ENCODE results near the gene MSGN1. TPM values are rescaled to one million over a fixed set of nuclear protein-coding genes. Genes with fewer than 3 reads are reported as not detected.

The MSGN1 gene
- total and polyA plus RNA-seq, 4 donors: not detected

DNA sequence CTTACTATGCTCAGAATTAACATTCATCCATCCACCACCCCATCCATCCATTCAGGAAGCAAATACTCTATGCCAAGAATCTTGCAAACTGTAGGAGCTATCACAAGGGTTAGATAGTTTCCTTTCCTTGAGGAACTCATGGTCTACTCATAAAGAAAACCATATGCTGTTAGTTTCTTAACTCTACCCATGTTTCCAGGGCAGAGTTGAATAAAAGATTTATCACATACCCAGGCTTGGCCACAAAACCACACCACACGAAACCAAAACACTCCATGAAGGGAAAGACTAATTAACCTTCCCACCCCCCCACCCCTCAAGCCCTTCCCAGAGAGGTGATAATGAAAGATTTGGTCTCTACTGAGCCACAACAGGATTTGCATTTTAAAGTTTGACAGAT lies 23.7 kb upstream of the MSGN1 start:
- Histone ChIP-seq H3K4me1 (ENCODE audit: control insufficient read depth in 5 of 5, insufficient read depth in 5 of 5, low read length in 5 of 5) (peaks cover 0 to 30% (median 6%) of the 10 kb centered on the region in 5 donors), H3K27ac (ENCODE audit: low read depth in 1 of 2, low read length in 1 of 2) (no peak overlapping the region), H3K4me3 (no peak overlapping the region), H3K9me3 (ENCODE audit: control insufficient read depth in 4 of 4, insufficient read depth in 3 of 4, low read length in 3 of 4) (no peaks in the 10 kb centered on the region), H3K9ac (ENCODE audit: insufficient read depth in 1 of 2, low read length in 2 of 2) (no peak overlapping the region), H3K36me3 (ENCODE audit: control insufficient read depth in 4 of 4, insufficient read depth in 4 of 4, low read length in 4 of 4) (no peaks in the 10 kb centered on the region), H3K27me3 (ENCODE audit: control insufficient read depth in 3 of 3, insufficient read depth in 3 of 3, low read length in 2 of 3) (no peaks in the 10 kb centered on the region)
- no peak for DNase-seq
- ATAC-seq (ENCODE audit: insufficient read depth, low FRiP score): no peak
- WGBS, 2 donors: 9 to 56% methylated on average over 1 of the region's 1 CpG
- TF ChIP-seq, protein P1, sequence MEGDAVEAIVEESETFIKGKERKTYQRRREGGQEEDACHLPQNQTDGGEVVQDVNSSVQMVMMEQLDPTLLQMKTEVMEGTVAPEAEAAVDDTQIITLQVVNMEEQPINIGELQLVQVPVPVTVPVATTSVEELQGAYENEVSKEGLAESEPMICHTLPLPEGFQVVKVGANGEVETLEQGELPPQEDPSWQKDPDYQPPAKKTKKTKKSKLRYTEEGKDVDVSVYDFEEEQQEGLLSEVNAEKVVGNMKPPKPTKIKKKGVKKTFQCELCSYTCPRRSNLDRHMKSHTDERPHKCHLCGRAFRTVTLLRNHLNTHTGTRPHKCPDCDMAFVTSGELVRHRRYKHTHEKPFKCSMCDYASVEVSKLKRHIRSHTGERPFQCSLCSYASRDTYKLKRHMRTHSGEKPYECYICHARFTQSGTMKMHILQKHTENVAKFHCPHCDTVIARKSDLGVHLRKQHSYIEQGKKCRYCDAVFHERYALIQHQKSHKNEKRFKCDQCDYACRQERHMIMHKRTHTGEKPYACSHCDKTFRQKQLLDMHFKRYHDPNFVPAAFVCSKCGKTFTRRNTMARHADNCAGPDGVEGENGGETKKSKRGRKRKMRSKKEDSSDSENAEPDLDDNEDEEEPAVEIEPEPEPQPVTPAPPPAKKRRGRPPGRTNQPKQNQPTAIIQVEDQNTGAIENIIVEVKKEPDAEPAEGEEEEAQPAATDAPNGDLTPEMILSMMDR (IDR thresholded peaks at IDR 0.05; ENCODE audit: control extremely low read depth, extremely low read depth): no peak

DNA sequence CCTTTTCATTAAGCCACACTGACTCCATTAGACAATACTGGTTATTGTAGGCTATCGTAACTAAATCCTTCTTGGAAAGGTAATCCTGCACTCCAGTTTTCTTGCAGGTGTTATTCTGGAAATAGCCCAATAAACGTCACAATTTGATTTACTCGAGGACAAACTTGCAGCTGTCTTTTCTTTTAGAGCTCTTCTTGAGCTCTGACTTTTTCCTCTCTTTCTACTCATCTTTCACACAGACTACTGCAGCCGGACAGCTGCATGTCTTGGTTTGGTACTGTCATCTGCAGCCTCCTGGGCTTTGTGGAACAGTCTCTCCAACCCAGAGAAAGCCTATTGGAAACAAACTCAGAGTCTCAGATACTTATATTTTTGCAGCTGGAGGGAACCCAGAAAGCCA lies 23.0 kb upstream of the MSGN1 start:
- H3K9ac ChIP-seq (ENCODE audit: insufficient read depth in 1 of 2, low read length in 2 of 2): no peak overlapping the region
- DNase-seq (no peak), ATAC-seq (ENCODE audit: insufficient read depth, low FRiP score) (no peak)
- no peaks in the 10 kb centered on the region for H3K36me3 ChIP-seq (ENCODE audit: control insufficient read depth in 4 of 4, insufficient read depth in 4 of 4, low read length in 4 of 4)
- no peaks in the 10 kb centered on the region for H3K9me3 ChIP-seq (ENCODE audit: control insufficient read depth in 4 of 4, insufficient read depth in 3 of 4, low read length in 3 of 4)
- no peak overlapping the region for H3K4me3 ChIP-seq
- no peaks in the 10 kb centered on the region for H3K27me3 ChIP-seq (ENCODE audit: control insufficient read depth in 3 of 3, insufficient read depth in 3 of 3, low read length in 2 of 3)
- no peak overlapping the region for H3K27ac ChIP-seq (ENCODE audit: low read depth in 1 of 2, low read length in 1 of 2)
- TF ChIP-seq, protein P1 (IDR thresholded peaks at IDR 0.05; ENCODE audit: control extremely low read depth, extremely low read depth): no peak
- WGBS, 2 donors: 79 to 80% methylated on average over 4 of the region's 4 CpGs
- peaks cover 0 to 26% (median 1%) of the 10 kb centered on the region in 5 donors for H3K4me1 ChIP-seq (ENCODE audit: control insufficient read depth in 5 of 5, insufficient read depth in 5 of 5, low read length in 5 of 5)

DNA sequence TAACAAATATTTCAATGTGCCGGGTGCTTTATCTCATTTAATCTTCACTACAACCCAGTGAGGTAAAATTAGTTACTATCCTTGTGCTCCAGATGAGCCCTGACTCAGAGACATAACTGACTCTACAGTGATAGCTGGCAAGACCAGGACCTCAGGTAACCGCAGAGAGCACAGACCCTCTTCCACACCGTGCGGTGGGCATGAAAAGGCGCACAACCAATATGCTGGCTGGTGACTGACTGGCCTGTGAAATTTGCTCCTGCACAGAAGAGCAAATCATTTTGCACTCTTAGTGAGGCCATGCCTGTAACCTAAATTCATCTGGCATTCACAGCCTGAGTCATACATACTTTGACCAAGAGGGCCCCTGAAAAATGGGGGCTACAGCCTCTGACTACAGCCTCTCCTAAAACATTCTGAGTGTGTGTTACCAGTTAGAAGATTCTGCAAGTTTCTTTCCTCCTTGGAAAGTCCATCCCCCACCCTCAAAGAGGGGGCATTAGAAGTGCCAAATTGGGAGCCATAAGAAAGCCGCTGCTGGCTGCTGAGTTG lies 22.4 kb upstream of the MSGN1 start:
- Histone ChIP-seq H3K27me3 (ENCODE audit: control insufficient read depth in 3 of 3, insufficient read depth in 3 of 3, low read length in 2 of 3) (no peaks in the 10 kb centered on the region), H3K4me3 (no peak overlapping the region), H3K9ac (ENCODE audit: insufficient read depth in 1 of 2, low read length in 2 of 2) (no peak overlapping the region), H3K4me1 (ENCODE audit: control insufficient read depth in 5 of 5, insufficient read depth in 5 of 5, low read length in 5 of 5) (peaks cover 0 to 20% (median 1%) of the 10 kb centered on the region in 5 donors), H3K27ac (ENCODE audit: low read depth in 1 of 2, low read length in 1 of 2) (no peak overlapping the region), H3K9me3 (ENCODE audit: control insufficient read depth in 4 of 4, insufficient read depth in 3 of 4, low read length in 3 of 4) (no peaks in the 10 kb centered on the region), H3K36me3 (ENCODE audit: control insufficient read depth in 4 of 4, insufficient read depth in 4 of 4, low read length in 4 of 4) (no peaks in the 10 kb centered on the region)
- no peak for ATAC-seq (ENCODE audit: insufficient read depth, low FRiP score)
- WGBS, 2 donors: 83 to 89% methylated on average over 6 of the region's 6 CpGs
- DNase-seq: no peak
- TF ChIP-seq, protein P1 (IDR thresholded peaks at IDR 0.05; ENCODE audit: control extremely low read depth, extremely low read depth): no peak

DNA sequence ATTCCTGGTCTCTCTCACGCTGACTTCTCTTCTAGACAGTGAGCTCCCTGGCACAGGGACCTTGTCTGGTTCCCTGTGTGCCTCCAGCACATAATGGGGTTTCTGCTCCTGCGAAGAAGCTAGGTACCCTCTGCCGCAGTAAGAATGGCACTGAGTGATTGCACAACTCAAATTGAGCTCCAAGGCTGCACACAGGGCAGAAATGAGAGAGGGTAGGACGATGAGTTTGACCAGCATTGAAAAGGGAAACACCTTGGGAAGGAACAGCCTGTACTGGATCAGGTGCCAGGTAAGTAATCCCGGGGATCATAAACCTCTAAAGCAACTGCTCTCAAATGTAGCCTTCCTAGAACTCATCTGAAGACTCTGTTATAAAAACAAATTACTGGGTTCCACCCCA lies 21.0 kb upstream of the MSGN1 start:
- ATAC-seq (ENCODE audit: insufficient read depth, low FRiP score) (no peak), DNase-seq (no peak)
- Histone ChIP-seq H3K9ac (ENCODE audit: insufficient read depth in 1 of 2, low read length in 2 of 2) (no peak overlapping the region), H3K4me3 (no peak overlapping the region), H3K36me3 (ENCODE audit: control insufficient read depth in 4 of 4, insufficient read depth in 4 of 4, low read length in 4 of 4) (no peaks in the 10 kb centered on the region), H3K4me1 (ENCODE audit: control insufficient read depth in 5 of 5, insufficient read depth in 5 of 5, low read length in 5 of 5) (peaks cover 0 to 22% (median 3%) of the 10 kb centered on the region in 5 donors), H3K27me3 (ENCODE audit: control insufficient read depth in 3 of 3, insufficient read depth in 3 of 3, low read length in 2 of 3) (no peaks in the 10 kb centered on the region), H3K27ac (ENCODE audit: low read depth in 1 of 2, low read length in 1 of 2) (no peak overlapping the region), H3K9me3 (ENCODE audit: control insufficient read depth in 4 of 4, insufficient read depth in 3 of 4, low read length in 3 of 4) (no peaks in the 10 kb centered on the region)
- 87 to 91% methylated on average over 5 of the region's 5 CpGs for WGBS, 2 donors
- TF ChIP-seq, protein P1 (IDR thresholded peaks at IDR 0.05; ENCODE audit: control extremely low read depth, extremely low read depth): no peak

Data from lung (tissue), 12 donors.